C4-2B (cell line): Measurements from ENCODE around the gene CDHR2.

Experiments
- ZFX ChIP-seq: fragments of 450-650 bp; IDR thresholded peaks from 2 replicates; pipeline ENCODE4 v1.6.1; 2017
- TF ChIP-seq, protein P1 (sequence below): fragments of 450-650 bp; conservative IDR thresholded peaks from 2 replicates; pipeline ENCODE4 v1.5.1; 2017; ENCODE audit warnings: mild to moderate bottlenecking

DNA sequence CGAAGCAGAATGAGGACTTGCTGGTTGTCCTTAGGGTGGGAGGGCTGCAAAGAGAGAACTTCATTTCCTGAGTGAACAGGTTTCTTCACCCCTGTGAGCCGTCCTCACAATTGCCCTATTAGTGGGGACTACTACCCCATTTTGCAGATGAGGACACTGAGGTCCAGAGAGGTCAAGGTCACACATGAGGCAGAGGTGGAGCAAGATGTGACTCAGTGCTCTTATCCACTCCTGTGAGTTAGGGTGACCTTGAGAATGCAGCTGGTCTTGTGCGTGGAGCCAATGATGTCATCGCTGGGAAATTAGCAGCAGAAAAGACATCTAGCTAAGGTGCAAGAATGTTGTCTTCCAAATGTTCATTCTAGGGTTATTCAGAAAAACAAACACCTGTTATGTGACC, 33.9 kb downstream of the CDHR2 start:
- TF ChIP-seq, protein P1, sequence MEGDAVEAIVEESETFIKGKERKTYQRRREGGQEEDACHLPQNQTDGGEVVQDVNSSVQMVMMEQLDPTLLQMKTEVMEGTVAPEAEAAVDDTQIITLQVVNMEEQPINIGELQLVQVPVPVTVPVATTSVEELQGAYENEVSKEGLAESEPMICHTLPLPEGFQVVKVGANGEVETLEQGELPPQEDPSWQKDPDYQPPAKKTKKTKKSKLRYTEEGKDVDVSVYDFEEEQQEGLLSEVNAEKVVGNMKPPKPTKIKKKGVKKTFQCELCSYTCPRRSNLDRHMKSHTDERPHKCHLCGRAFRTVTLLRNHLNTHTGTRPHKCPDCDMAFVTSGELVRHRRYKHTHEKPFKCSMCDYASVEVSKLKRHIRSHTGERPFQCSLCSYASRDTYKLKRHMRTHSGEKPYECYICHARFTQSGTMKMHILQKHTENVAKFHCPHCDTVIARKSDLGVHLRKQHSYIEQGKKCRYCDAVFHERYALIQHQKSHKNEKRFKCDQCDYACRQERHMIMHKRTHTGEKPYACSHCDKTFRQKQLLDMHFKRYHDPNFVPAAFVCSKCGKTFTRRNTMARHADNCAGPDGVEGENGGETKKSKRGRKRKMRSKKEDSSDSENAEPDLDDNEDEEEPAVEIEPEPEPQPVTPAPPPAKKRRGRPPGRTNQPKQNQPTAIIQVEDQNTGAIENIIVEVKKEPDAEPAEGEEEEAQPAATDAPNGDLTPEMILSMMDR = no peak
- no peak for TF ChIP-seq ZFX
